WTC11 (cell line): Measurements from ENCODE around the gene AGAP3. TPM values are rescaled to one million over a fixed set of nuclear protein-coding genes. Genes with fewer than 3 reads are reported as not detected.

Source experiments
- ATAC-seq: fragments of 200-7000 bp; cut with Tn5 transposase; 2 replicates; pipeline ENCODE4 v1.10.0; 2021; ENCODE audit warnings: mild to moderate bottlenecking, moderate library complexity
- CTCF ChIA-PET: fragments of 300-600 bp; sonication (Branson Sonifier 250); formaldehyde crosslinking; loops from one replicate; lab custom pipeline; 2021; ENCODE audit warnings: antibody characterized with exemption; lab: Charles Lee
- POLR2A ChIA-PET: fragments of 350-600 bp; sonication (Branson Sonifier 250); formaldehyde crosslinking; loops from one replicate; lab custom pipeline; 2021; ENCODE audit warnings: antibody characterized with exemption; lab: Charles Lee
- DNase-seq: peaks from one replicate; pipeline ENCODE4 v3.0.0; 2021; ENCODE audit warnings: low spot score
- H3K27ac Mint-ChIP-seq: 2 replicates; pipeline ENCODE4 v1.8.0; 2021; ENCODE audit warnings: mixed read lengths
- H3K27me3 Mint-ChIP-seq: 2 replicates; pipeline ENCODE4 v1.8.0; 2021; ENCODE audit warnings: low read depth, mild to moderate bottlenecking, moderate library complexity, mixed read lengths
- H3K36me3 Mint-ChIP-seq: 2 replicates; pipeline ENCODE4 v1.8.0; 2021; ENCODE audit warnings: mixed read lengths
- H3K4me1 Mint-ChIP-seq: 2 replicates; pipeline ENCODE4 v1.8.0; 2022; ENCODE audit warnings: mixed read lengths
- H3K4me3 Mint-ChIP-seq: 2 replicates; pipeline ENCODE4 v1.8.0; 2021; ENCODE audit warnings: mild to moderate bottlenecking, moderate library complexity, mixed read lengths
- H3K9me3 Mint-ChIP-seq: 2 replicates; pipeline ENCODE4 v1.8.0; 2021; ENCODE audit warnings: mixed read lengths
- CREB1 ChIP-seq: sonication (generic); formaldehyde crosslinking; IDR thresholded peaks from 2 replicates; pipeline ENCODE4 v1.8.0; 2023; ENCODE audit warnings: mild to moderate bottlenecking, missing genetic modification reagents
- EMX1 ChIP-seq: fragments of 250-450 bp; sonication (Bioruptor Pico); IDR thresholded peaks from 2 replicates; pipeline ENCODE4 v1.8.0; 2021; ENCODE audit warnings: mild to moderate bottlenecking
- JUN ChIP-seq: sonication (generic); formaldehyde crosslinking; IDR thresholded peaks from 2 replicates; pipeline ENCODE4 v1.8.0; 2023; ENCODE audit warnings: mild to moderate bottlenecking, missing genetic modification reagents
- MXD4 ChIP-seq: fragments of 250-450 bp; sonication (Bioruptor Pico); IDR thresholded peaks from 2 replicates; pipeline ENCODE4 v1.8.0; 2021; ENCODE audit warnings: mild to moderate bottlenecking, moderate library complexity, borderline replicate concordance
- MYBL2 ChIP-seq: sonication (generic); formaldehyde crosslinking; IDR thresholded peaks from 2 replicates; pipeline ENCODE4 v1.8.1; 2023; ENCODE audit warnings: mild to moderate bottlenecking, moderate library complexity, missing genetic modification reagents
- NFATC4 ChIP-seq: fragments of 250-450 bp; sonication (Bioruptor Pico); IDR thresholded peaks from 2 replicates; pipeline ENCODE4 v1.9.0; 2021; ENCODE audit warnings: mild to moderate bottlenecking
- NFYB ChIP-seq: sonication (generic); formaldehyde crosslinking; conservative IDR thresholded peaks from 2 replicates; pipeline ENCODE4 v1.8.0; 2022; ENCODE audit warnings: low read depth, missing genetic modification reagents
- SMAD3 ChIP-seq: sonication (generic); formaldehyde crosslinking; IDR thresholded peaks from 2 replicates; pipeline ENCODE4 v1.8.0; 2022; ENCODE audit warnings: missing genetic modification reagents, mild to moderate bottlenecking, borderline replicate concordance
- SMAD4 ChIP-seq: sonication (generic); formaldehyde crosslinking; IDR thresholded peaks from 2 replicates; pipeline ENCODE4 v1.8.0; 2022; ENCODE audit warnings: mild to moderate bottlenecking, missing genetic modification reagents
- TEAD1 ChIP-seq: sonication (generic); formaldehyde crosslinking; IDR thresholded peaks from 2 replicates; pipeline ENCODE4 v1.8.0; 2022; ENCODE audit warnings: mild to moderate bottlenecking, missing genetic modification reagents
- ZNF138 ChIP-seq: sonication (generic); formaldehyde crosslinking; conservative IDR thresholded peaks from 2 replicates; pipeline ENCODE4 v1.8.1; 2022; ENCODE audit warnings: mild to moderate bottlenecking, moderate library complexity, missing genetic modification reagents
- ZNF219 ChIP-seq: sonication (generic); formaldehyde crosslinking; IDR thresholded peaks from 2 replicates; pipeline ENCODE4 v1.8.0; 2023; ENCODE audit warnings: missing genetic modification reagents, mild to moderate bottlenecking, borderline replicate concordance
- ZNF232 ChIP-seq: sonication (generic); formaldehyde crosslinking; IDR thresholded peaks from 2 replicates; pipeline ENCODE4 v1.8.0; 2022; ENCODE audit warnings: mild to moderate bottlenecking, missing genetic modification reagents
- total RNA-seq: library from RNA; stranded (reverse); gene quantifications from 3 replicates; pipeline ENCODE4 v1.2.3, GENCODE V29; 2021
- TF ChIP-seq, protein P1 (sequence below): sonication (generic); formaldehyde crosslinking; IDR thresholded peaks from 2 replicates; pipeline ENCODE4 v1.8.0; 2023; ENCODE audit warnings: missing genetic modification reagents
- TF ChIP-seq, protein P2 (sequence below): fragments of 250-450 bp; sonication (Bioruptor Pico); IDR thresholded peaks from 2 replicates; pipeline ENCODE4 v1.9.0; 2021; ENCODE audit warnings: mild to moderate bottlenecking, borderline replicate concordance
- TF ChIP-seq, protein P3 (sequence below): sonication (generic); formaldehyde crosslinking; IDR thresholded peaks from 2 replicates; pipeline ENCODE4 v1.8.1; 2023; ENCODE audit warnings: mild to moderate bottlenecking, missing genetic modification reagents
- TF ChIP-seq, protein P4 (sequence below): sonication (generic); formaldehyde crosslinking; IDR thresholded peaks from 2 replicates; pipeline ENCODE4 v1.8.1; 2022; ENCODE audit warnings: missing genetic modification reagents, borderline replicate concordance

The AGAP3 gene
- total RNA-seq, 1 experiment from 2014 or later = 163 TPM

DNA sequence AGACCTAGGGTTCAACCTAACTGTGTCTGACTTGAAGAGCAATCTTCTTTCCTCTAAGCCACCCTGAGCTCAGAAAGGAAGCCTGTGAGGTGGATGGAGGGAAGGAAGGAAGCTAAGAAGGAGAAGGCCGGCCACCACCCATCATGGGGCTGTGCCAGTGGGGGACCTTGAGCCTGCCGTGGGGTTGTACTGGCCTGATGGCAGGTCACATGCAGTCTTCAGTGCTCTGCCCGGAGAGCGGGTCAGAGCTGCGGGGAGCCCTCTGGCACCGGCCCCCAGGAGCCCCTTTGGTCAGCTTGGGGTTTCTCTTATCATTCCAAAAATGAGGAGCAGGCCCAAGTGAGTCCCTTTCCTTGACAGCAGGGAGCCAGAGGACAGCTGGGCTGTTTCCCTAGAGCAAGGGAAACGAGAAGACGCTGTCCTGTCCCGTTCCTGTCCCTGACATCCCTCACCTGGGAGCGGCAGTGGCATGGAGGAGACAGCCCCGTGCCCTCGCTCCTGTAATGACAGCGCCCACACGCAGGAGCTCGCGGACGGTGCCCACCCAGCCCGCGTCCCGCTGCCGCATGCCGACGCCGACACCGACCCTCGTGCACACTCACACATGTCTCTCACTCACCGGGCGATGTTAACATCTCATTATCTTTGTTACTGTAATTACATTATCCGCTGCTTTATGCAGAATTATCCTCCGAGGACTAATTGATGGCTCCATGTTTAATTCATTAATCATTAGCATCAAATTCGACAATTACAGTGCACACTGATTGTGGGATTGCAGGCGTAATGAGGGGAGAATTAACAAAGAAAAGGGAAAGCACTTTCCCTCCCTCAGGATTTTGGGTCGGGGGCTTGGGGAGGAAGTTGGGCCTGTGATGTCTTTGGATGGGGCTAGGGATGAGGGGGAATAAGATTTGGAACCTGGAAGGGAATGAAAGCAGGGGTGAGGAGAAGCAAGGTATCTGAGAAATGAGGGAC is 49.9 kb downstream of the AGAP3 start:
- peaks cover 21% of the 10 kb centered on the region for H3K4me1 Mint-ChIP-seq
- TF ChIP-seq ZNF138 (CRISPR knock-in tag) (no peak), MXD4 (CRISPR knock-in tag) (no peak), SMAD4 (no peak), JUN (CRISPR knock-in tag) (no peak), TEAD1 (no peak)
- TF ChIP-seq, protein P1, sequence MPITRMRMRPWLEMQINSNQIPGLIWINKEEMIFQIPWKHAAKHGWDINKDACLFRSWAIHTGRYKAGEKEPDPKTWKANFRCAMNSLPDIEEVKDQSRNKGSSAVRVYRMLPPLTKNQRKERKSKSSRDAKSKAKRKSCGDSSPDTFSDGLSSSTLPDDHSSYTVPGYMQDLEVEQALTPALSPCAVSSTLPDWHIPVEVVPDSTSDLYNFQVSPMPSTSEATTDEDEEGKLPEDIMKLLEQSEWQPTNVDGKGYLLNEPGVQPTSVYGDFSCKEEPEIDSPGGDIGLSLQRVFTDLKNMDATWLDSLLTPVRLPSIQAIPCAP (CRISPR knock-in tag) = no peak
- TF ChIP-seq, protein P2, sequence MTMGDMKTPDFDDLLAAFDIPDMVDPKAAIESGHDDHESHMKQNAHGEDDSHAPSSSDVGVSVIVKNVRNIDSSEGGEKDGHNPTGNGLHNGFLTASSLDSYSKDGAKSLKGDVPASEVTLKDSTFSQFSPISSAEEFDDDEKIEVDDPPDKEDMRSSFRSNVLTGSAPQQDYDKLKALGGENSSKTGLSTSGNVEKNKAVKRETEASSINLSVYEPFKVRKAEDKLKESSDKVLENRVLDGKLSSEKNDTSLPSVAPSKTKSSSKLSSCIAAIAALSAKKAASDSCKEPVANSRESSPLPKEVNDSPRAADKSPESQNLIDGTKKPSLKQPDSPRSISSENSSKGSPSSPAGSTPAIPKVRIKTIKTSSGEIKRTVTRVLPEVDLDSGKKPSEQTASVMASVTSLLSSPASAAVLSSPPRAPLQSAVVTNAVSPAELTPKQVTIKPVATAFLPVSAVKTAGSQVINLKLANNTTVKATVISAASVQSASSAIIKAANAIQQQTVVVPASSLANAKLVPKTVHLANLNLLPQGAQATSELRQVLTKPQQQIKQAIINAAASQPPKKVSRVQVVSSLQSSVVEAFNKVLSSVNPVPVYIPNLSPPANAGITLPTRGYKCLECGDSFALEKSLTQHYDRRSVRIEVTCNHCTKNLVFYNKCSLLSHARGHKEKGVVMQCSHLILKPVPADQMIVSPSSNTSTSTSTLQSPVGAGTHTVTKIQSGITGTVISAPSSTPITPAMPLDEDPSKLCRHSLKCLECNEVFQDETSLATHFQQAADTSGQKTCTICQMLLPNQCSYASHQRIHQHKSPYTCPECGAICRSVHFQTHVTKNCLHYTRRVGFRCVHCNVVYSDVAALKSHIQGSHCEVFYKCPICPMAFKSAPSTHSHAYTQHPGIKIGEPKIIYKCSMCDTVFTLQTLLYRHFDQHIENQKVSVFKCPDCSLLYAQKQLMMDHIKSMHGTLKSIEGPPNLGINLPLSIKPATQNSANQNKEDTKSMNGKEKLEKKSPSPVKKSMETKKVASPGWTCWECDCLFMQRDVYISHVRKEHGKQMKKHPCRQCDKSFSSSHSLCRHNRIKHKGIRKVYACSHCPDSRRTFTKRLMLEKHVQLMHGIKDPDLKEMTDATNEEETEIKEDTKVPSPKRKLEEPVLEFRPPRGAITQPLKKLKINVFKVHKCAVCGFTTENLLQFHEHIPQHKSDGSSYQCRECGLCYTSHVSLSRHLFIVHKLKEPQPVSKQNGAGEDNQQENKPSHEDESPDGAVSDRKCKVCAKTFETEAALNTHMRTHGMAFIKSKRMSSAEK = no peak
- CTCF ChIA-PET = interaction anchor here (0.6 to 4.3 kb wide), 5 partner anchors 11 to 50 kb away, joined by 3 to 59 read pairs (median 5); partner anchors contain the start of gene GBX1
- ATAC-seq = no peak
- H3K4me3 Mint-ChIP-seq = no peak overlapping the region
- H3K36me3 Mint-ChIP-seq = peaks cover 25% of the 10 kb centered on the region
- no peaks in the 10 kb centered on the region for H3K9me3 Mint-ChIP-seq
- H3K27me3 Mint-ChIP-seq = no peaks in the 10 kb centered on the region
- POLR2A ChIA-PET = no interaction called here
- no peak overlapping the region for H3K27ac Mint-ChIP-seq
- DNase-seq = peak; percentile 5

DNA sequence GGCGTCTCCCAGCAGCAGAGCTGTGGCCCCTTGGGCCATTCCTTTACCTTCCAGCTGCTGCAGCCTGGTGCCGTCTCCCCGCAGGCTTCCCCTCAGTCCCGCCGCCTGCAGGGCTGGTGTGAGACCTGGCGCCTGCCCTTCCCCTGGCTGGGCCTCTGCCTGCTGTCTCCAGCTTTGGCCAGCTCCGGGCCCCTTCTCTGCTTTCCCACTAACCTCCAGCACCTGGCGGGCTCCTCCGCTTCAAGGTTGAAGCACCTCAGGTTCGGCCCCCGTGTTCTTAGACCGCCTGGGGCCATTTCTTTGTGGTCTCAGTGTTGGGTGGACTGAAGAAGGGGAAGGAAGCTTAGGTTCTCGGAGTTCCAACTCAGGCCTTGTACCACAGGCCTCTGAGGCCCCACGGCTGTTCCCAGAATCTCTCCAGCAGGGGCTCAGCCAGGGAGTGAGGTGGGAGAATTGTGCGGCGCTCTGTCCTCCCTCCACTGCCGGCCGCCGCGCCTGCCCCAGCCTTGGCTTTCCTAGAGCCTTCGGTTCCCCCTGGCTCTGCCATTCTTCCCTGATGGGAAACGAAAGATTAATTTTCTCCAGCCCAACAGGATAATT is 50.9 kb downstream of the AGAP3 start:
- TF ChIP-seq JUN (CRISPR knock-in tag) (no peak), ZNF219 (no peak), SMAD3 (CRISPR knock-in tag) (no peak), MYBL2 (CRISPR knock-in tag) (no peak)
- TF ChIP-seq, protein P3, sequence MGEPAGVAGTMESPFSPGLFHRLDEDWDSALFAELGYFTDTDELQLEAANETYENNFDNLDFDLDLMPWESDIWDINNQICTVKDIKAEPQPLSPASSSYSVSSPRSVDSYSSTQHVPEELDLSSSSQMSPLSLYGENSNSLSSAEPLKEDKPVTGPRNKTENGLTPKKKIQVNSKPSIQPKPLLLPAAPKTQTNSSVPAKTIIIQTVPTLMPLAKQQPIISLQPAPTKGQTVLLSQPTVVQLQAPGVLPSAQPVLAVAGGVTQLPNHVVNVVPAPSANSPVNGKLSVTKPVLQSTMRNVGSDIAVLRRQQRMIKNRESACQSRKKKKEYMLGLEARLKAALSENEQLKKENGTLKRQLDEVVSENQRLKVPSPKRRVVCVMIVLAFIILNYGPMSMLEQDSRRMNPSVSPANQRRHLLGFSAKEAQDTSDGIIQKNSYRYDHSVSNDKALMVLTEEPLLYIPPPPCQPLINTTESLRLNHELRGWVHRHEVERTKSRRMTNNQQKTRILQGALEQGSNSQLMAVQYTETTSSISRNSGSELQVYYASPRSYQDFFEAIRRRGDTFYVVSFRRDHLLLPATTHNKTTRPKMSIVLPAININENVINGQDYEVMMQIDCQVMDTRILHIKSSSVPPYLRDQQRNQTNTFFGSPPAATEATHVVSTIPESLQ (CRISPR knock-in tag) = no peak
- Mint-ChIP-seq H3K4me1 (peaks cover 21% of the 10 kb centered on the region), H3K9me3 (no peaks in the 10 kb centered on the region), H3K27me3 (no peaks in the 10 kb centered on the region), H3K36me3 (peaks cover 24% of the 10 kb centered on the region), H3K4me3 (no peak overlapping the region), H3K27ac (no peak overlapping the region)
- peak; percentile 24 for ATAC-seq
- peak; percentile 39 for DNase-seq
- ChIA-PET CTCF (interaction anchor here (0.8 to 4.3 kb wide), 9 partner anchors 9 to 107 kb away, joined by 3 to 59 read pairs (median 7); partner anchors contain the start of gene GBX1), POLR2A (no interaction called here)

DNA sequence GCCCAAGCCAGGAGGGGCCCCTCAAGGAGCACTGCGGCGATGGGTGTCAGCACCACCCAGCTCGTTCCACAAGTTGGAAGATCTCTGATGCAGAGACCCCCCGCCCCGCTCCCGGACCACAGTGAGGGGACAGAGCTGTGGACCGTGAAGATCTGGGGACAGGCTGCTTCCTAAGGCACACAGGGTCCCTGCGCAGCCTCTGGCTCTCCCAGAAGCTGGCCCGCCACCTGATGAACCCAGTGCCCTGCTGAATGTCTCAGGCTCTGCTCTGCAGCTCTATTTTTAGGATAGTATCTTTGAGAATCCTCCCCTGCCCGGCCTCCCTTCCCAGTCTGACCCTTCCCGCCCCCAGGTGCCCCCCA is 51.5 kb downstream of the AGAP3 start:
- Mint-ChIP-seq H3K27ac (no peak overlapping the region), H3K36me3 (peaks cover 27% of the 10 kb centered on the region), H3K9me3 (no peaks in the 10 kb centered on the region), H3K4me1 (peaks cover 21% of the 10 kb centered on the region), H3K4me3 (no peak overlapping the region)
- ATAC-seq = no peak
- POLR2A ChIA-PET = interaction anchor here (0.6 kb wide), 1 partner anchor 12 kb away, joined by 3 read pairs; no protein-coding TSS in a partner anchor
- CTCF ChIA-PET = interaction anchor here (0.5 to 4.3 kb wide), 16 partner anchors 9 to 638 kb away, joined by 3 to 59 read pairs (median 6); partner anchors contain the start of gene GBX1
- DNase-seq = peak; percentile 11
- TF ChIP-seq, protein P4, sequence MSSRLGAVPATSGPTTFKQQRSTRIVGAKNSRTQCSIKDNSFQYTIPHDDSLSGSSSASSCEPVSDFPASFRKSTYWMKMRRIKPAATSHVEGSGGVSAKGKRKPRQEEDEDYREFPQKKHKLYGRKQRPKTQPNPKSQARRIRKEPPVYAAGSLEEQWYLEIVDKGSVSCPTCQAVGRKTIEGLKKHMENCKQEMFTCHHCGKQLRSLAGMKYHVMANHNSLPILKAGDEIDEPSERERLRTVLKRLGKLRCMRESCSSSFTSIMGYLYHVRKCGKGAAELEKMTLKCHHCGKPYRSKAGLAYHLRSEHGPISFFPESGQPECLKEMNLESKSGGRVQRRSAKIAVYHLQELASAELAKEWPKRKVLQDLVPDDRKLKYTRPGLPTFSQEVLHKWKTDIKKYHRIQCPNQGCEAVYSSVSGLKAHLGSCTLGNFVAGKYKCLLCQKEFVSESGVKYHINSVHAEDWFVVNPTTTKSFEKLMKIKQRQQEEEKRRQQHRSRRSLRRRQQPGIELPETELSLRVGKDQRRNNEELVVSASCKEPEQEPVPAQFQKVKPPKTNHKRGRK (CRISPR knock-in tag) = no peak
- TF ChIP-seq CREB1 (CRISPR knock-in tag) (no peak), EMX1 (no peak), ZNF232 (CRISPR knock-in tag) (no peak), NFATC4 (CRISPR knock-in tag) (no peak), NFYB (CRISPR knock-in tag) (no peak)
- TF ChIP-seq, all 79 proteins: peak for 0
- H3K27me3 Mint-ChIP-seq = no peaks in the 10 kb centered on the region
